Astrocyte (in vitro differentiated cells and primary cell): Measurements from ENCODE around the gene LRRC40. TPM values are rescaled to one million over a fixed set of nuclear protein-coding genes. Genes with fewer than 3 reads are reported as not detected.
"Not testable (repeated sequence)": the region's sequence is repeated elsewhere in the genome, so short reads cannot be mapped to it uniquely, and the experiment has no call there.

ENCODE experiments used
- DNase-seq: peaks from one replicate; pipeline ENCODE4 v3.0.0-alpha.2; 2010; ENCODE audit warnings: low read depth
- FAIRE-seq: peaks from 2 replicates; lab custom pipeline; 2011; peaks lifted over from hg19 to GRCh38; lab: Jason Lieb, UNC
- H2AFZ ChIP-seq: 2 replicates; pipeline ENCODE4 v1.6.0; 2012; ENCODE audit warnings: low read depth, low read length, inconsistent platforms
- H3K27ac ChIP-seq: 2 replicates; pipeline ENCODE4 v1.5.1; 2011; ENCODE audit warnings: low read depth, low read length, inconsistent platforms
- H3K27me3 ChIP-seq: 2 replicates; pipeline ENCODE4 v1.6.0; 2011; ENCODE audit warnings: low read length, inconsistent platforms; ENCODE audit not compliant: insufficient read depth
- H3K36me3 ChIP-seq: 2 replicates; pipeline ENCODE4 v1.5.1; 2011; ENCODE audit warnings: low read length, inconsistent platforms; ENCODE audit not compliant: insufficient read depth
- H3K4me1 ChIP-seq: 2 replicates; pipeline ENCODE4 v1.5.1; 2011; ENCODE audit warnings: low read length, inconsistent platforms; ENCODE audit not compliant: insufficient read depth
- H3K4me2 ChIP-seq: 2 replicates; pipeline ENCODE4 v1.6.0; 2012; ENCODE audit warnings: low read length, inconsistent platforms
- H3K4me3 ChIP-seq: 2 replicates; pipeline ENCODE4 v1.5.1; 2011; ENCODE audit warnings: low read depth, mild to moderate bottlenecking, low read length, inconsistent platforms; ENCODE audit not compliant: insufficient read depth
- H3K79me2 ChIP-seq: 2 replicates; pipeline ENCODE4 v1.6.0; 2012; ENCODE audit warnings: mild to moderate bottlenecking, low read length, inconsistent platforms; ENCODE audit not compliant: insufficient read depth
- H3K9ac ChIP-seq: 2 replicates; pipeline ENCODE4 v1.6.0; 2012; ENCODE audit warnings: mild to moderate bottlenecking, low read length, inconsistent platforms
- H3K9me3 ChIP-seq: 2 replicates; pipeline ENCODE4 v1.5.1; 2012; ENCODE audit warnings: low read depth, mild to moderate bottlenecking, low read length, inconsistent platforms; ENCODE audit not compliant: insufficient read depth
- H4K20me1 ChIP-seq: 2 replicates; pipeline ENCODE4 v1.6.0; 2012; ENCODE audit warnings: low read length, inconsistent platforms; ENCODE audit not compliant: insufficient read depth
- H3K27ac Mint-ChIP-seq: one replicate; pipeline ENCODE4 v1.8.0; 2021; ENCODE audit warnings: mild to moderate bottlenecking, mixed read lengths; ENCODE audit not compliant: unreplicated experiment
- H3K27me3 Mint-ChIP-seq: one replicate; pipeline ENCODE4 v1.8.0; 2021; ENCODE audit warnings: low read depth, mixed read lengths; ENCODE audit not compliant: unreplicated experiment
- H3K36me3 Mint-ChIP-seq: one replicate; pipeline ENCODE4 v1.8.0; 2021; ENCODE audit warnings: low read depth, mixed read lengths; ENCODE audit not compliant: unreplicated experiment
- H3K4me1 Mint-ChIP-seq: one replicate; pipeline ENCODE4 v1.8.0; 2021; ENCODE audit warnings: low read depth, mixed read lengths; ENCODE audit not compliant: unreplicated experiment
- H3K4me3 Mint-ChIP-seq: one replicate; pipeline ENCODE4 v1.8.0; 2021; ENCODE audit warnings: mild to moderate bottlenecking, moderate library complexity, mixed read lengths; ENCODE audit not compliant: unreplicated experiment
- H3K9me3 Mint-ChIP-seq: one replicate; pipeline ENCODE4 v1.8.0; 2021; ENCODE audit warnings: mild to moderate bottlenecking, mixed read lengths; ENCODE audit not compliant: unreplicated experiment
- CTCF ChIP-seq: IDR thresholded peaks from 2 replicates; pipeline ENCODE4 v1.5.1; 2011; ENCODE audit warnings: low read depth, mild to moderate bottlenecking, inconsistent platforms, low read length, moderate library complexity; ENCODE audit not compliant: insufficient read depth
- EZH2 ChIP-seq: IDR thresholded peaks from 2 replicates; pipeline ENCODE4 v1.6.1; 2012; ENCODE audit warnings: mild to moderate bottlenecking, low read length, inconsistent platforms; ENCODE audit not compliant: insufficient read depth
- total RNA-seq: library from RNA; stranded (reverse); gene quantifications from 2 replicates; pipeline ENCODE4 v1.2.1, GENCODE V29; 2021

The LRRC40 gene
- total RNA-seq, 1 donor from 2014 or later = 20.2 TPM

- H3K79me2 ChIP-seq = peaks cover 100% of the 10 kb centered on the region
- no peaks in the 10 kb centered on the region for H3K9me3 Mint-ChIP-seq
- H3K4me1 Mint-ChIP-seq = peaks cover 21% of the 10 kb centered on the region
- H3K27me3 Mint-ChIP-seq = no peaks in the 10 kb centered on the region
- H3K27ac ChIP-seq = no peak overlapping the region
- H4K20me1 ChIP-seq = peaks cover 32% of the 10 kb centered on the region
- FAIRE-seq (no peak), DNase-seq (no peak)
- no peak overlapping the region for H3K9ac ChIP-seq
- peaks cover 10% of the 10 kb centered on the region for H3K36me3 ChIP-seq
- H3K4me1 ChIP-seq = peaks cover 5% of the 10 kb centered on the region
- H3K36me3 Mint-ChIP-seq = peaks cover 3% of the 10 kb centered on the region
- TF ChIP-seq CTCF = no peak
- TF ChIP-seq EZH2 = no peak
- no peaks in the 10 kb centered on the region for H3K9me3 ChIP-seq
- H3K4me3 Mint-ChIP-seq = no peak overlapping the region
- no peak overlapping the region for H3K4me2 ChIP-seq
- H2AFZ ChIP-seq = no peak overlapping the region
- no peak overlapping the region for H3K27ac Mint-ChIP-seq
- H3K4me3 ChIP-seq = no peak overlapping the region
- no peaks in the 10 kb centered on the region for H3K27me3 ChIP-seq
Measured at GRCh38 chr1:70208292-70208691, 2.9 kb upstream of the LRRC40 start.

- TF ChIP-seq EZH2 (no peak), CTCF (no peak)
- Histone ChIP-seq H3K9ac (no peak overlapping the region), H3K4me1 (peaks cover 5% of the 10 kb centered on the region), H3K27me3 (no peaks in the 10 kb centered on the region), H3K4me2 (peak overlapping the region; percentile 98), H3K27ac (no peak overlapping the region), H2AFZ (no peak overlapping the region), H3K9me3 (no peaks in the 10 kb centered on the region), H4K20me1 (peaks cover 26% of the 10 kb centered on the region), H3K79me2 (peaks cover 100% of the 10 kb centered on the region), H3K4me3 (no peak overlapping the region), H3K36me3 (peaks cover 10% of the 10 kb centered on the region)
- FAIRE-seq (no peak), DNase-seq (no peak)
- H3K36me3 Mint-ChIP-seq = peaks cover 3% of the 10 kb centered on the region
- peaks cover 21% of the 10 kb centered on the region for H3K4me1 Mint-ChIP-seq
- H3K9me3 Mint-ChIP-seq = no peaks in the 10 kb centered on the region
- H3K4me3 Mint-ChIP-seq = peak overlapping the region; percentile 100
- no peak overlapping the region for H3K27ac Mint-ChIP-seq
- no peaks in the 10 kb centered on the region for H3K27me3 Mint-ChIP-seq
Measured at GRCh38 chr1:70207492-70207891, 2.1 kb upstream of the LRRC40 start.

GRCh38 chr1:70206833-70207232, 1.5 kb upstream of the LRRC40 start:
- H3K36me3 ChIP-seq, H2AFZ ChIP-seq, H3K9me3 Mint-ChIP-seq, H3K36me3 Mint-ChIP-seq, H3K27me3 ChIP-seq, H3K9me3 ChIP-seq, H3K4me1 ChIP-seq, FAIRE-seq, H3K27ac ChIP-seq, DNase-seq, H3K27me3 Mint-ChIP-seq: not testable (repeated sequence)
- peak overlapping the region; percentile 100 for H3K27ac Mint-ChIP-seq
- Histone ChIP-seq H3K4me3 (peak overlapping the region; percentile 98), H4K20me1 (peaks cover 23% of the 10 kb centered on the region), H3K9ac (peak overlapping the region; percentile 98), H3K4me2 (peak overlapping the region; percentile 98), H3K79me2 (peaks cover 100% of the 10 kb centered on the region)
- H3K4me3 Mint-ChIP-seq = peak overlapping the region; percentile 100
- H3K4me1 Mint-ChIP-seq = peaks cover 21% of the 10 kb centered on the region
